Fibroblast of villous mesenchyme (primary cell): ENCODE results near the gene ATOSA. TPM values are rescaled to one million over a fixed set of nuclear protein-coding genes. Genes with fewer than 3 reads are reported as not detected.

Experiments used
- DNase-seq: peaks from one replicate; pipeline ENCODE4 v3.0.0-alpha.2; 2010; ENCODE audit warnings: low read depth
- H3K4me3 ChIP-seq: 2 replicates; pipeline ENCODE4 v1.5.1; 2011; ENCODE audit warnings: low read depth, mild to moderate bottlenecking, low read length
- CTCF ChIP-seq: IDR thresholded peaks from 2 replicates; pipeline ENCODE4 v1.5.1; 2012; ENCODE audit warnings: low read depth, mild to moderate bottlenecking, low read length; ENCODE audit not compliant: insufficient read depth
- total RNA-seq: library from RNA; depleted of rRNA; stranded (reverse); fragments of >200 nt; gene quantifications from 2 replicates; pipeline ENCODE4 v1.2.3, GENCODE V29; 2012

The ATOSA gene
- total RNA-seq, 1 donor: 29.8 TPM

GRCh38 chr15:52689562-52689961 is 10.4 kb upstream of the ATOSA start:
- TF ChIP-seq CTCF: no peak
- DNase-seq: no peak
- no peak overlapping the region for H3K4me3 ChIP-seq

DNA sequence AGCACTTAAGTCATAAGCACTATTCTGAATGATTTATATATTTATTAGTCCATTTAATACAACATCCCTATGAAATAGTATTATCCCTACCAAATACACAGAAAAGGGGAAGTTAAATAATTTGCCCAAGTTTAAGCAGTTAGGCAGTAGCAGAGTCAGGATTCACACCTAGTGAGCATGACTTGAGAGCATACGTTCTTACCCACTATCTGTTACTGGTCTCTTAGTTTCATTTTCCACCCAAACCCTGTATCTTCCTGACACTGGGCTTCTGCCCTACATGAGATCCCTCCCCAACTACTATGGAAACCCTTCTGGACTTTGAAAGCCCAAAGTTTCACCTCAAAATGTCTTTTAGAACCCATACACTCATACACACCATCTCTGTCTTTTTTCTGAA is 4.4 kb upstream of the ATOSA start:
- peak; percentile 13 for DNase-seq
- no peak overlapping the region for H3K4me3 ChIP-seq
- no peak for TF ChIP-seq CTCF

GRCh38 chr15:52682781-52683180 is 3.6 kb upstream of the ATOSA start:
- TF ChIP-seq CTCF: no peak
- DNase-seq: no peak
- H3K4me3 ChIP-seq: no peak overlapping the region

- H3K4me3 ChIP-seq: no peak overlapping the region
- no peak for DNase-seq
- no peak for TF ChIP-seq CTCF
Measured at GRCh38 chr15:52682200-52682599, 3.0 kb upstream of the ATOSA start.

GRCh38 chr15:52681441-52681840 is 2.3 kb upstream of the ATOSA start:
- DNase-seq: no peak
- no peak for TF ChIP-seq CTCF
- H3K4me3 ChIP-seq: no peak overlapping the region

DNA sequence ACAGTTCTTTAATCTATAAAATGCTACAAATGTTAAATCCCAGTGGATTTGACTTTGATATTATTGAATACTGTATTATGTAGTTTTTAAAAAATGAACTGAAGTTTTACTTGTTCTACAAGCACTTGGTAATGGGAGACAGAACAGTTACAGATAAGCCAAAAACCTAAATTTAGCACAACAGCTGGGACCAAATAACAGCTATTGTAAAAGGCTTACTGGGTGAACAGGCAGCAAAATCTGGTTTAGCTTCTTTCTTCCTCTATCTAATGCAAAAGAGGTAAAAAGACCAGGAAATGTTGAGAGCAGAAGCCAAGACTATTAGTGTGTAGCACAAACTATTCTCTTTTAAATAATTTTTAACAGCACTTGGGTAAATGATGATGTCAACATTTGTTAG is 1.6 kb upstream of the ATOSA start:
- DNase-seq: no peak
- TF ChIP-seq CTCF: no peak
- H3K4me3 ChIP-seq: no peak overlapping the region

DNA sequence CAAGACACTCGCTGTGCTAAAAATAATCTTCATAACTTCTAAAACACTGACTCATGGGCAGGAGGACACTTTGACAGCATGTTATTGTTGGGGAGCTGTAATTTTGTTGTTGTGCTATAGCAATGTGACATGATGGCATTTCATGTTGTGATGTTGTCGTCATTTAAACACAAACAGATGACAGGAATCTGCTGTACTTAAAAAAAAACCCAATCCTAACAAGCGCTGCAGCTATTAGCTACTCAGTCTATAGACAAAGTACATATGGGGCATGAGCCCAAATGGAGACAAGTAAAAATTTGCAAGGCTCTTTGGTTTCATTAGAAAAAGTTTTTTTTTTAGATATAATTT is 828 bp upstream of the ATOSA start:
- TF ChIP-seq CTCF: no peak

More for the DNA sequence above, 828 bp upstream of the ATOSA start:
- DNase-seq: peak; percentile 59
- H3K4me3 ChIP-seq: peak overlapping the region; percentile 73
